Left lung (tissue), 10 donors: ENCODE data around the gene CD300LG. TPM values are rescaled to one million over a fixed set of nuclear protein-coding genes. Genes with fewer than 3 reads are reported as not detected.

Experiments used
- ATAC-seq: fragments of 200-7000 bp; cut with Tn5 transposase; one replicate; pipeline ENCODE4 v1.9.1; 2020; ENCODE audit warnings: moderate library complexity
- DNase-seq, 4 donors: peaks; one replicate each; pipeline ENCODE4 v3.0.0-alpha.2; 2013 to 2020
- H3K27ac ChIP-seq, 2 donors: fragments of 200-600 bp; sonication (generic) in 1 of 2; one replicate each; pipeline versions ENCODE4 v1.5.0 to v1.8.0; 2020 to 2021
- H3K27me3 ChIP-seq, 2 donors: fragments of 200-600 bp; sonication (generic) in 1 of 2; one replicate each; pipeline versions ENCODE4 v1.5.0 to v1.8.0; 2020 to 2021
- H3K36me3 ChIP-seq, 2 donors: fragments of 200-600 bp; sonication (generic) in 1 of 2; one replicate each; pipeline versions ENCODE4 v1.5.0 to v1.8.0; 2020 to 2021
- H3K4me1 ChIP-seq, 2 donors: fragments of 200-600 bp; one replicate each; pipeline ENCODE4 v1.8.0; 2021
- H3K4me3 ChIP-seq, 2 donors: fragments of 200-600 bp; sonication (generic) in 1 of 2; one replicate each; pipeline versions ENCODE4 v1.5.0 to v1.8.0; 2020 to 2021; ENCODE audit warnings: mild to moderate bottlenecking in 1 of 2
- H3K9me3 ChIP-seq, 2 donors: fragments of 200-600 bp; sonication (generic) in 1 of 2; one replicate each; pipeline versions ENCODE4 v1.5.0 to v1.8.0; 2020 to 2021
- intact Hi-C, 2 donors: fragments of 100-400 bp; cut with DNase I; formaldehyde crosslinking; loops; one replicate each; pipeline versions ENCODE4 v1.11.2 to v1.14.2; 2022
- polyA plus RNA-seq, 6 donors: library from polyadenylated mRNA; unstranded; fragments of 120-200 nt; gene quantifications; one replicate each; pipeline ENCODE4 v1.2.1, GENCODE V29; 2013; ENCODE audit not compliant: insufficient read length in 6 of 6
- total RNA-seq, 2 donors: library from RNA; stranded (reverse); fragmentation: NEBNext Ultra II Directional; extraction: Animal tissue kit (Norgen Biotek cat#: 25700); gene quantifications; one replicate each; pipeline ENCODE4 v1.2.1, GENCODE V29; 2021
- TF ChIP-seq, protein P1 (sequence below), 2 donors: fragments of 200-600 bp; sonication (generic) in 1 of 2; IDR thresholded peaks; one replicate each; pipeline versions ENCODE4 v1.5.0 to v1.8.0; 2021; ENCODE audit warnings: antibody characterized with exemption in 2 of 2
- donor health status: DM: no; HTN: yes; CAD: no.
- donor health status: DM: no; HTN: no; CAD: no.

CD300LG gene
- total and polyA plus RNA-seq, 8 donors, result 0.53 to 7.1 (median 1.5) TPM

DNA sequence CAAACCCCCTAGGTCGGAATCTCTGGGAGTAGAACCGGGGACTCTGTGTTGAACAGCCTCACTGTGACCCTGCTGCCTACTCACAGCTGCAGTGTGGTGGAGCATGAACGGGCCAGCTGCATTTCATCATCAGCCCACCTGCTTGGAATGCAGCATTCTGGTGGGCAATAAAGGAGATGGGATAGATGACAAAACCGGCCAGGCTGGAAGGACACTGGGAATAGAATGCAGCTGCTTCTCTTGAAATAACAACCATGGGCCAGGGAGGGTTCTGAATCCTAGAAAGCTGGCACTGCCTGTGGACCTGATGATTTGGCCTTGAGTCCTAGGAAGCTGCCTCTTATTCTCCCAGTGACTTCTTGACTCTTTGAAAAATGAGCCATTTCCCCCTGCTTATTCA is 43.2 kb upstream of the CD300LG start:
- TF ChIP-seq, protein P1, sequence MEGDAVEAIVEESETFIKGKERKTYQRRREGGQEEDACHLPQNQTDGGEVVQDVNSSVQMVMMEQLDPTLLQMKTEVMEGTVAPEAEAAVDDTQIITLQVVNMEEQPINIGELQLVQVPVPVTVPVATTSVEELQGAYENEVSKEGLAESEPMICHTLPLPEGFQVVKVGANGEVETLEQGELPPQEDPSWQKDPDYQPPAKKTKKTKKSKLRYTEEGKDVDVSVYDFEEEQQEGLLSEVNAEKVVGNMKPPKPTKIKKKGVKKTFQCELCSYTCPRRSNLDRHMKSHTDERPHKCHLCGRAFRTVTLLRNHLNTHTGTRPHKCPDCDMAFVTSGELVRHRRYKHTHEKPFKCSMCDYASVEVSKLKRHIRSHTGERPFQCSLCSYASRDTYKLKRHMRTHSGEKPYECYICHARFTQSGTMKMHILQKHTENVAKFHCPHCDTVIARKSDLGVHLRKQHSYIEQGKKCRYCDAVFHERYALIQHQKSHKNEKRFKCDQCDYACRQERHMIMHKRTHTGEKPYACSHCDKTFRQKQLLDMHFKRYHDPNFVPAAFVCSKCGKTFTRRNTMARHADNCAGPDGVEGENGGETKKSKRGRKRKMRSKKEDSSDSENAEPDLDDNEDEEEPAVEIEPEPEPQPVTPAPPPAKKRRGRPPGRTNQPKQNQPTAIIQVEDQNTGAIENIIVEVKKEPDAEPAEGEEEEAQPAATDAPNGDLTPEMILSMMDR (IDR thresholded peaks at IDR 0.05), result no peak
- DNase-seq, result no peak
- Histone ChIP-seq H3K27ac (no peak overlapping the region), H3K4me3 (no peak overlapping the region), H3K9me3 (no peaks in the 10 kb centered on the region), H3K27me3 (no peaks in the 10 kb centered on the region), H3K36me3 (peaks cover 0 to 13% of the 10 kb centered on the region in 2 donors), H3K4me1 (no peaks in the 10 kb centered on the region)
- ATAC-seq, result no peak
- intact Hi-C loops, result no loop called here

DNA sequence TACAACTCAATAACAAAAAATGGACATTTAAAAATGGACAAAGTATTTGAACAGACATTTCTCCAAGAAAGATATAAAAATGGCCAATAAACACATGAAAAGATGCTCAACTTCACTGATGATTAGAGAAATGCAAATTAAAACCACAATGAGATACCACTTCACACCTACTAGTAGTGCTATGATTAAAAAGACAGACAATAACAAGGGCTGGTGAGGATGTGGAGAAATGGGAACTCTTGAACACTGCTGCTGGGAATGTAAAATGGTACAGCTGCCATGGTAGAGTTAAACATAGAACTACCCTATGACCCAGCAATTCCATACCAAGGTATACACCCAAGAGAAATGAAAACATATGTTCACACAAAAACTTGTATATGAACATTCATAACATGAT is 41.9 kb upstream of the CD300LG start:
- TF ChIP-seq, protein P1 (IDR thresholded peaks at IDR 0.05), result no peak
- DNase-seq (no peak), ATAC-seq (no peak)
- Histone ChIP-seq H3K4me1 (no peaks in the 10 kb centered on the region), H3K9me3 (no peaks in the 10 kb centered on the region), H3K36me3 (peaks cover 0 to 23% of the 10 kb centered on the region in 2 donors), H3K4me3 (no peak overlapping the region), H3K27ac (no peak overlapping the region), H3K27me3 (no peaks in the 10 kb centered on the region)
- intact Hi-C loops, result no loop called here

DNA sequence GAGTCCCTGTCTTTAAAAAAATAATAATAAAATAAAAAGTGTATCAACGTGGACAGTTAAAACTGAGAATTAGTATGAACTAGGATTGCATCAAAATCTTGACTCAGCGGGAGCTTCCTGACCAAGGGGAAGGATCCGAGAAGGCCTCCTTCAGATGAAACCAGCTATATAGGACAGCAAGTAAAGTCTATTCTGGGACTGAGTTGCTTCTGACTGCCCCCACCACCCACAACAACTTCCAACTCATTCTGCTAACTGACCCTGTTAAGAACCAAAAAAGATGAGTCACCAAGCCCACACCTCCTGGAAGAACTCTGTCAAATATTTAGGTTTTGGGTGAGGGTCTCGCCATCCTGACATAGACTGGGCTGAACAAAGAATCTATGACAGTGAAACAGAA is 38.9 kb upstream of the CD300LG start:
- no peaks in the 10 kb centered on the region for H3K27me3 ChIP-seq
- DNase-seq, result no peak
- H3K36me3 ChIP-seq, result peaks cover 0 to 41% of the 10 kb centered on the region in 2 donors
- H3K9me3 ChIP-seq, result no peaks in the 10 kb centered on the region
- no peak overlapping the region for H3K27ac ChIP-seq
- intact Hi-C loops, result no loop called here
- ATAC-seq, result no peak
- H3K4me3 ChIP-seq, result no peak overlapping the region
- no peaks in the 10 kb centered on the region for H3K4me1 ChIP-seq
- TF ChIP-seq, protein P1 (IDR thresholded peaks at IDR 0.05), result no peak

DNA sequence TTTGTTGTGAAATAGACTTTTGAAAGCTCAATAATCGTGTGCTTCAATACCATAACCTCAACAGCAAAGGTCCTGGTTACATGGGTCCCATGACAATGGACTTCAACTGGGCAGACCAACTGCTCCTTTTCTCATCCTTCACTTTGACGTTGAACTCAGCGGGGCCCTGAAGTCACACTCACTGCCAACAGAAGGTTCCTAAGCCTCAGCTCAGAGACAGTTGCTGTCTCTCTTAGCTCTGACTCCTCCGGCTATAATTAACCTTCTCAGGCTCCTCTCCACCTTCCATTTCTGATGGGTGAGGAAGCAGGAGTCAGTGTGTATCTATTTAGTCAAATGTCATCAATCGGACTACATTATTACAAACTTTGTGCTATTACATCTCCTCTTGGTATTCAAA is 37.9 kb upstream of the CD300LG start:
- DNase-seq (no peak), ATAC-seq (no peak)
- H3K4me1 ChIP-seq, result no peaks in the 10 kb centered on the region
- intact Hi-C loops, result no loop called here
- no peak overlapping the region for H3K4me3 ChIP-seq
- peaks cover 0 to 51% of the 10 kb centered on the region in 2 donors for H3K36me3 ChIP-seq
- H3K27ac ChIP-seq, result no peak overlapping the region
- no peaks in the 10 kb centered on the region for H3K9me3 ChIP-seq
- TF ChIP-seq, protein P1 (IDR thresholded peaks at IDR 0.05), result no peak
- H3K27me3 ChIP-seq, result no peaks in the 10 kb centered on the region

DNA sequence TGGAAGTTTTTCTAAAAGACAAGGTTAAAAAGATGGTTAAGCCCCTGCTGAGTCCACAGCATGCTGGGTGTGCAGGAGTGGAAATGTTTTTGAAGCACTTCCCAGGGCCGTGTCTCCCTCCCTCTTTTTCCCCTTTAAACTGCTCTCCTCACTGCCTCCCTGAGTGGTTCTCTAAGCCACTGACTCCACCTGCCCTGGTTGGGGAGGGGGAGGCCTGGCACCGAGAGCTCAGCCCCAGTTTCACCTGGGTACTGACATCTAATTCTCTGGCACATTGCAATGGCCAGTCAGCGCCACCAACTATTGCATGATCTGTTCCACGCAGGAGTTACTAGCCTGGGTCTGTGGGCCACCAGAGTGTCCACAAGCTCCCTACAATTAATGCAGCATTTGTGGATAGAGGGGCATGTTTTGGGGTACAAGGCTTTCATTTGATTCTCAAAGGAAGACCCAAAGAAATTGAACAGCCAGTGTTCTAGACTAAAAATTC is 36.7 kb upstream of the CD300LG start:
- TF ChIP-seq, protein P1 (IDR thresholded peaks at IDR 0.05), result no peak
- ATAC-seq (no peak), DNase-seq (no peak)
- peaks cover 5 to 6% of the 10 kb centered on the region in 2 donors for H3K4me1 ChIP-seq
- H3K27ac ChIP-seq, result no peak overlapping the region
- no peaks in the 10 kb centered on the region for H3K27me3 ChIP-seq
- intact Hi-C loops, result no loop called here
- H3K36me3 ChIP-seq, result peaks cover 0 to 53% of the 10 kb centered on the region in 2 donors
- no peak overlapping the region for H3K4me3 ChIP-seq
- H3K9me3 ChIP-seq, result no peaks in the 10 kb centered on the region
